NCI-H446 (cell line): Measurements from ENCODE around the gene HSD11B1L.

Experiments used
- DNase-seq, 2 experiments: peaks; one replicate each; lab custom pipeline; 2025; lab: John Stamatoyannopoulos, UW

The HSD11B1L gene

DNA sequence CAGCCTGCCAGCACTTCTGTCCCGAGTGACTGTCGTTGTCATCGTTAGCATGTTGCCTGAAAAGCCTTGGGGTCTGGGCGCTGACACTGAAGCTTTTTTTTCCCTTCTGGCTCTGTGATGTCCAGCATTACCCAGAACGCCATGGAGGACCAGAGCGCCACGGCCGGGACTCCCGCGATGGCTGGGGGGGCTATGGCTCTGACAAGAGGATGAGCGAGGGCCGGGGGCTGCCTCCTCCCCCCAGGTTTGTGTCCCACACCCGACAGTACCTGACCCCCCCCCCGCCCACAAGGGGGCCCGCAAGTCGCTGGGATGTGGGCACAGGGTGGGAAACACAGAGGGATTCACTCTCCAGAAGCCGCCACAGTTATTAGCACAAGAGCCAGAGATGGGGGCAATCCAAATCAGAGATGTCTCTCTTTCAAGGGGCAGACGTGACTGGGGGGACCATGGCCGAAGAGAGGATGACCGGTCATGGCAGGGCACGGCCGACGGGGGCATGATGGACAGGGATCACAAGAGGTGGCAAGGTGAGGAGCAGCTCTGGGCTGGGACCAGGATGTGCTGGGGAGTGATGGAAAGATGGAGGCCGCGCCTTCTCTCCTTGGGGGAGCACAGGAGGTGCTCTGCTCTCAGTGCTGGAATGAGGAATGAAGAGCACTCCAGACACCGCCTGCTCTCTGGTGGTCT is 13.8 kb upstream of the HSD11B1L start:
- no peak for DNase-seq

DNA sequence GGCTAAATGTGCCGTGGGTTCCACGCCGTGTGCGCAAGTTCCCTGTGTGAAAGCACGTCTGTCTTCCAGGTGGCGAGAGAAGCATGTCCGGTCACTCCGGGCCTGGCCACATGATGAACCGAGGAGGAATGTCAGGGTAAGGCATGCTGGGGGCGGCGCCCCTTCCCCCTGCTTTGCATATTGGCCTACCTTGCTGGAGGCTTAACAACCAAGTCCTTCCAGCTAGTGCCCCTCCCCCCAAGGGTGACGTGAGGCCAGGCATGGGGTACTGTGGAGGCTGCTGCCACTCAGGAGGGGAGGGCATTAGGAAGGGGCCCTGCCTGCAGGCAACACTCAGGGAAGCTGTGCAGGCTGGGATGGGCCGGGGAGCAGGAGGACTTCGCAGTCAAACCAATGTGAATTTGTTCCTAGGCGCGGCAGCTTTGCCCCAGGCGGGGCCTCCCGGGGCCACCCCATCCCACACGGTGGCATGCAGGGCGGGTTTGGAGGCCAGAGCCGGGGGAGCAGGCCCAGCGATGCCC is 13.0 kb upstream of the HSD11B1L start:
- no peak for DNase-seq

DNA sequence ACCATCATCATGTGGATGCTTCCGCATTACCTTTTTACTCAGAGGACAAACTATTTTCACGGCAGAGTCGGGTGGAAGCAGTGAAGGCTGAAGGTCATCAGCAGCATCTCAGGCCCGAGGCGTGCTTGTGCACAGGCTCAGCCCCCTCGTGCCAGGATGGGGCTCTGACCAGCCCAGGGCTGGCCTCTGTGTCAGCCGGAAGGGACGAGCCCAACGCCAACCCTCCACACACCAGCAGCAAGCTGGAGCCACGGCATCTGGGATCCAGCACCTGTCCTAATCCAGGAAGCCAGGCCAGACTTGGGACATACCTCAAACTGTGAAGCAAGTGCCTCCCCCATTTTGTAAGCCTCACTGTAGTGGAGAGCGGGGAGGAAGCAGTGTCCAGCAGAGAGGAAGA is 11.6 kb upstream of the HSD11B1L start:
- no peak for DNase-seq

- no peak for DNase-seq
Measured at GRCh38 chr19:5671600-5671999, 9.2 kb upstream of the HSD11B1L start.

DNA sequence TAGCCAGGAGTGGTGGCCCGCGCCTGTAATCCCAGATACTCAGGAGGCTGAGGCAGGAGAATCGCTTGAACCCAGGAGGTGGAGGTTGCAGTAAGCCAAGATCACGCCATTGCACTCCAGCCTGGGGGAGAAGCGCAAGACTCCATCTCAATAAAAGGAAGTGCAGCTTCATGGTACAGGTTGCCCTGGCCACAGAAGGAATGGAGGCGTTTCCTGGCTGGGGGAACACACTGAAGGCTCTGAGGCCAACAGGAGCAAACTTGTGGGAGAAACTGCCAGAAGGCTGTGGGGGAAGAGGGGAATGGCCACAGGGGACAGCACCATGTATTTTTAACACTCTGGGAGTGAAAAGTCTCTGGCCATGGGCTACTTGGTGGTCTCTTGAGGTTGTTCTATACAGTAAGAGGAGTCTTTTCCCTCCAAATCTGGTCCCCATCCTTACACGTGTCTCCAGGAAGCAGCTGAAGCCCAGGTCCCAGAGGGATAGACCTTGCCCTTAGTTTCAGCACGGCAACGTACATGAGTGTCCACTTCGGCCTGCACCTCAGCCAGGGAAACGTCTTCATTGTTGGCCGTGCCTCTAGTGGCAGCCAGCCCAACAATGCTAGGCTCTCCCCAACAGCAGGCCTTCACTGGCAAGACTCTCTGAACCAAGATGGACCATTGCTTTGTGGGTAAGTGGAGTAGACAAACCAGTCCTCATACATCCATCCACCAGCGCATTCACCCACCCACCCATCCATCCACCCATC is 7.9 kb upstream of the HSD11B1L start:
- no peak for DNase-seq

DNA sequence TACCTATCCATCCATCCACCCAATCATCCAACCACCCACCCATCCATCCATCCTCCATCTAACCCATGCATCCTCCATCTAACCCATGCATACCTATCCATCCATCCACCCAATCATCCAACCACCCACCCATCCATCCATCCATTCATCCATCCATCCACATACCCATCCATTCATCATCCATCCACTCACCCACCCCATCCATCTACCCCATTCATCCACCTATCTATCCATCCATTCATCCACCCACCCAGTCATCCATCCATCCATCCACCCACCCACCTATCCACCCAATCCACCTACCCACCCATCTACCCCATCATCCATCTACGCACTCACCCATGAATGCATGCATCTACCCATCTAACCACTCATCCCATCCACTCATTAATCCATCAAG is 7.1 kb upstream of the HSD11B1L start:
- DNase-seq, result no peak

- DNase-seq, result no peak
Measured at GRCh38 chr19:5674714-5675113, 6.1 kb upstream of the HSD11B1L start.

DNA sequence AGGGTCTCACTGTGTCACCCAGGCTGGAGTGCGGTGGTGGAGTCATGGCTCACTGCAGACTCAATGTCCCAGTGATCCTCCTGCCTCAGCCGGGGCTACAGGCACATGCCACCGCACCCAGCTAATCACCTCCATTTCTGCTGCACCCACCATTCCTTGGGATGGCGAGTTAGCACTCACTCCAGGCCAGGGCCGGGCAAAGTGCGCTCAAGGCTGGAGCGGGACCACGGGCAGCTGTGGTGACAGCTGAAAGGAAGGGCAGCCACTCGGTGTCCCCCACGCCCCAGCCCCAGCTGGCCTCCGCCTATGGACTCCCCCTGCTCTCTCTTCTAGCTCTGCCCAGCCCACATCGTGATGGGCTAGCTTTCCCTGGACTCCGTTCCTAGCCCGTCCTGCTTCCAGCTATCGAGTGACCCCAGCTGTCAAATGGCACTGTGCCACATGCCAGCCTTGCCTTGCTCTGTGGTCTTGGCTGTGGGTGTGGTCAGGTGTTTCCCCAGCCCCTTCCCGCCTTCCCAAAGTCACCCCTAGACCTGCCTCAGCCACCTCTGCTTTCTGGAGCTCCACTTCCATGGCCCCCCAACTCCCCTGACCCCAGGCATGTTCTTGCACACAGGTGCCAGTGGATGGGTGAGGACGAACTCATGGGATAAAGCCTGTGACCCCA is 4.6 kb upstream of the HSD11B1L start:
- no peak for DNase-seq

- DNase-seq, result no peak
Measured at GRCh38 chr19:5676772-5677105, 4.1 kb upstream of the HSD11B1L start.

GRCh38 chr19:5677136-5677535 is 3.7 kb upstream of the HSD11B1L start:
- DNase-seq, result no peak

DNA sequence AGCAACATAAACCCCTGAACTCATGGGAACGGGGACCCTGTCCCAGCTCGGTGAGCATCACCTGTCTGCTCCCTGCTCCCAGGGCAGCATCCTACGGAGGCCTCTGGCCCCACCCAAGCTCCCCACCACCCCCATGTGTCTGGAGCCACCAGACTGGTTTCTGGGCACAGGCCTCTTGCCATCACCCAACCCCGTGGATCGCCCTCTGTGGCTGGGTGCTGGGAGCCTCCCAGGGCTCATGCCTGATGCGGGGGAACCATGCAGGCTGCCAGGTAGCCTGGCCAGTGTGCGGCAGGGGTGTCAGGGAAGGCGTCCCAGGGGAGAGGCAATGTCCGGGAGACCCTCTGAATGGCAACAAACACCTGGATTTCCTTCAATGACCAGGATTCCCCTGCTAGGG is 3.2 kb upstream of the HSD11B1L start:
- no peak for DNase-seq

GRCh38 chr19:5678071-5678718 is 2.6 kb upstream of the HSD11B1L start:
- no peak for DNase-seq

DNA sequence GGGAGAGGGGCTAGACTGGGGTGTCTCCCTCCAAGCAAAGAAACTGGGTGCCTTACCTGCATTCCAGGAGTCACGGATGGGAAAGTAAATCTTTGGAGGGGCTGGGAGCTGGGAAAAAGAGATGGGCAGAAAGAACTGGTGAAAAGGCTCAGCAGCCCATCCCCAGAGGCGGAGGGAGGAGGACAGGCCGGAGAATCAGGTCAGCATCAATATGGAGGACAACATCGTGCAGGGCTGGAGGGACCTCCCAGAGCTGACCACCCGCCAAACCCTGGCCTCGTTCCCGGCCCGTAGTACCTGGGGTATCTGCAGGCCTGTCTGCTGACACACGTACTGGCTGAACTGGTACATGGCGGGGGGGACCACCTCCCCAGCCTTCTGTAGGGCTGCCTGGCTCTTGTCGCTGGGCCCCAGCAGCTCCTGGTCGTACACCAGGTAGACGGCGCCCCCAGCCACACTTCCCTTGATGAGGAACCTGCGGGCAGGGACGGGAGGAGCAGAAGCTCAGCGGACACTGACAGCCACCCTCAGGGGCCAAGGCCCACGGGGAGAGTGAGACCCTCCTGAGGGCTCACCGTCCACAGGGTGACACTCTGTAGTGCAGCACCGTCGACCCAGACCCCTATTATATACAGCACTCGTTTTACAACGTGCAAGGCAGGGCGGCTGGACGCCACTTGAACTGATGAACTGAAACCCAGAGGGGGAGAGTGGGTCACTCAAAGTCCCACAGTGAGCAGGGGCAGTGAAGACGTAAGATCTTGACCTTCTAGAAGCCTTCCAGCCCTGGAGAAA is 1.3 kb upstream of the HSD11B1L start:
- no peak for DNase-seq

GRCh38 chr19:5680084-5680436 is 767 bp upstream of the HSD11B1L start:
- no peak for DNase-seq

GRCh38 chr19:5681391-5682106 is 722 bp downstream of the HSD11B1L start:
- DNase-seq, result no peak

GRCh38 chr19:5682107-5682482 is 1.3 kb downstream of the HSD11B1L start:
- DNase-seq, result no peak

DNA sequence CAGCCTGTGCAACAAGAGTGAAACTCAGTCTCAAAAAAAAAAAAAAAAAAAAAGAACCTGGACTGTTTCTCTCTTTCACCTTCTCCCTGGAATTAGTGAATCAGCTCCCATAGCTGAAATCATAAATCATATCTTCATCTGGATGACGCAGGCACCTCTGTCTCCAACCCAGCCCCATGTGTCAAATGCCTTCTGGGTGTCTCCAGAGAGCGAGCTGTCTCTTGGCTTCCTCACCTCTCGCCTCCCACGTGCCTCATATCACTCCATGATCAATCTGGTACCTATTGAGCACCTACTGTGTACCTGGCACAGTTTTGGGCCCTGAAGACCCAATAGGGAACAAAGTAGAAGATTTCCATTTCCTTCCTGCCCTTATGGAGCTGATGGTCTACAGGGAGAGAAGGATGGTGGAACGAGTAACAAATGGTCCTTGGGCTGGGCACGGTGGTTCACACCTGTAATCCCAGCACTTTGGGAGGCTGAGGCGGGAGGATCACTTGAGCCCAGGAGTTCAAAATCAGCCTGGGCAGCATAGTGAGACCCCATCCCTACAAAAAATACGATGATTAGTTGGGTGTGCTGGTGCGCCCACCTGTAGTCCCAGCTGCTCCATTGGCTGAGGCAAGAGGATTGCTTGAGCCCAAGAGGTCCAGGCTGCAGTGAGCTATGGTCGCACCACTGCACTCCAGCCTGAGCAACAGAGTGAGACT is 2.5 kb downstream of the HSD11B1L start:
- no peak for DNase-seq

- DNase-seq, result no peak
Measured at GRCh38 chr19:5684694-5685430, 4.0 kb downstream of the HSD11B1L start.

DNA sequence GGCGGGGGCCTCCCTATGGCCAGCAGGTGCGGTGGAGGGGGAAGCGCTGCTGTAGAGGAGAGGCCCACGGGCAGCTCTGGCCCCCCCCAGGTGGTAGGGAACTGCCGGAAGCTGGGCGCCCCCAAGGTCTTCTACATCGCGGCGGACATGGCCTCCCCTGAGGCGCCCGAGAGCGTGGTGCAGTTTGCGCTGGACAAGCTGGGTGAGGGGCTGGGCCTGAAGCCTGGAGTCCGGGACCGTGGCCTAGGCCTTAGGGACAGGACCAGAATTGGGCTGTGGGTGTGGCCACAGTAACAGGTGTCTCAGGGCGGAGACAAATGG is 5.5 kb downstream of the HSD11B1L start:
- DNase-seq, result no peak
